Mesenchymal stem cell (in vitro differentiated cells and primary cell): ENCODE data around the gene TRAPPC6A.
A peak's percentile ranks its signal among the peaks of the same experiment; 100 is the strongest.

Experiments
- DNase-seq: peaks from one replicate; pipeline ENCODE4 v3.0.0-alpha.2; 2013
- H2AFZ ChIP-seq: one replicate; pipeline ENCODE4 v1.6.1; 2013; ENCODE audit warnings: low read depth, mild to moderate bottlenecking, control low read depth, inconsistent platforms, low read length, moderate library complexity
- H2AK5ac ChIP-seq: 2 replicates; pipeline ENCODE4 v1.6.1; 2013; ENCODE audit warnings: low read length, moderate library complexity, mild to moderate bottlenecking, inconsistent platforms; ENCODE audit not compliant: severe bottlenecking
- H2BK120ac ChIP-seq: one replicate; pipeline ENCODE4 v1.6.1; 2013; ENCODE audit warnings: low read depth, mild to moderate bottlenecking, inconsistent platforms, low read length, moderate library complexity
- H2BK12ac ChIP-seq, 2 experiments: one replicate each; pipeline ENCODE4 v1.6.1; 2013; ENCODE audit warnings: inconsistent platforms in 2 of 2, low read length in 2 of 2, mild to moderate bottlenecking in 2 of 2, moderate library complexity in 2 of 2, control low read depth in 1 of 2
- H2BK15ac ChIP-seq: one replicate; pipeline ENCODE4 v1.6.1; 2013; ENCODE audit warnings: mild to moderate bottlenecking, low read depth, inconsistent platforms; ENCODE audit not compliant: poor library complexity, severe bottlenecking
- H2BK5ac ChIP-seq: 2 replicates; pipeline ENCODE4 v1.6.1; 2013; ENCODE audit warnings: low read depth, mild to moderate bottlenecking, low read length, control low read depth, inconsistent platforms; ENCODE audit not compliant: poor library complexity, severe bottlenecking
- H3K14ac ChIP-seq, 2 experiments: one replicate each; pipeline ENCODE4 v1.6.1; 2013; ENCODE audit warnings: inconsistent platforms in 2 of 2, low read length in 2 of 2, control low read depth in 1 of 2, mild to moderate bottlenecking in 1 of 2, moderate library complexity in 1 of 2
- H3K18ac ChIP-seq, 2 experiments: one replicate each; pipeline ENCODE4 v1.6.1; 2013; ENCODE audit warnings: inconsistent platforms in 2 of 2, low read length in 2 of 2, control low read depth in 1 of 2, low read depth in 1 of 2, mild to moderate bottlenecking in 1 of 2
- H3K23ac ChIP-seq, 2 experiments: one replicate each; pipeline ENCODE4 v1.6.1; 2013; ENCODE audit warnings: inconsistent platforms in 2 of 2, low read length in 2 of 2, mild to moderate bottlenecking in 2 of 2, moderate library complexity in 2 of 2, control low read depth in 1 of 2
- H3K27ac ChIP-seq: 2 replicates; pipeline ENCODE4 v1.5.1; 2013; ENCODE audit warnings: mild to moderate bottlenecking, moderate library complexity, low read length, control low read depth, inconsistent platforms; ENCODE audit not compliant: poor library complexity, severe bottlenecking
- H3K27me3 ChIP-seq, 2 experiments: 2 replicates each; pipeline versions ENCODE4 v1.6.1 to v1.7.0; 2013; ENCODE audit warnings: low read length in 2 of 2, mild to moderate bottlenecking in 2 of 2, moderate library complexity in 2 of 2, control low read depth in 1 of 2, inconsistent platforms in 1 of 2; ENCODE audit not compliant: control insufficient read depth in 1 of 2, insufficient read depth in 1 of 2
- H3K36me3 ChIP-seq, 2 experiments: 2 replicates each; pipeline versions ENCODE4 v1.6.1 to v1.7.0; 2013; ENCODE audit warnings: low read length in 2 of 2, control low read depth in 1 of 2, inconsistent platforms in 1 of 2, low read depth in 1 of 2, mild to moderate bottlenecking in 1 of 2; ENCODE audit not compliant: insufficient read depth in 2 of 2, control insufficient read depth in 1 of 2
- H3K4ac ChIP-seq, 2 experiments: one replicate each; pipeline ENCODE4 v1.6.1; 2013; ENCODE audit warnings: inconsistent platforms in 2 of 2, low read length in 2 of 2, mild to moderate bottlenecking in 2 of 2, moderate library complexity in 2 of 2, control low read depth in 1 of 2, low read depth in 1 of 2
- H3K4me1 ChIP-seq: 2 replicates; pipeline ENCODE4 v1.6.1; 2013; ENCODE audit warnings: low read depth, low read length, control low read depth; ENCODE audit not compliant: control insufficient read depth, insufficient read depth
- H3K4me2 ChIP-seq: 2 replicates; pipeline ENCODE4 v1.6.1; 2013; ENCODE audit warnings: low read length, mild to moderate bottlenecking, inconsistent platforms; ENCODE audit not compliant: poor library complexity, severe bottlenecking
- H3K4me3 ChIP-seq, 2 experiments: 2 replicates each; pipeline versions ENCODE4 v1.5.1 to v1.7.0; 2013; ENCODE audit warnings: low read length in 2 of 2, mild to moderate bottlenecking in 2 of 2, control low read depth in 1 of 2, low read depth in 1 of 2; ENCODE audit not compliant: insufficient read depth in 1 of 2
- H3K79me1 ChIP-seq: replicated peaks from 2 replicates; pipeline ENCODE4 v1.6.1; 2013; ENCODE audit warnings: mild to moderate bottlenecking, control low read depth, low read length, inconsistent platforms; ENCODE audit not compliant: poor library complexity, severe bottlenecking
- H3K9ac ChIP-seq: 2 replicates; pipeline ENCODE4 v1.7.0; 2013; ENCODE audit warnings: mild to moderate bottlenecking, low read length, moderate library complexity
- H3K9me3 ChIP-seq: 2 replicates; pipeline ENCODE4 v1.7.0; 2013; ENCODE audit warnings: mild to moderate bottlenecking, low read length; ENCODE audit not compliant: control insufficient read depth
- H4K8ac ChIP-seq: one replicate; pipeline ENCODE4 v1.6.1; 2013; ENCODE audit warnings: inconsistent platforms, mild to moderate bottlenecking, low read length, moderate library complexity
- H4K91ac ChIP-seq: one replicate; pipeline ENCODE4 v1.6.1; 2013; ENCODE audit warnings: mild to moderate bottlenecking, low read length, inconsistent platforms
- WGBS: methylation state at CpG from one replicate; pipeline ENCODE4 v1.1.7; 2013; ENCODE audit warnings: mixed read lengths; 5-methylcytosine and 5-hydroxymethylcytosine counted together

TRAPPC6A gene

GRCh38 chr19:45142016-45142725, 35.9 kb downstream of the TRAPPC6A start:
- Histone ChIP-seq H3K23ac (no peak overlapping the region), H4K8ac (no peak overlapping the region), H3K4me3 (no peak overlapping the region), H3K4me1 (peaks cover 4% of the 10 kb centered on the region), H3K9me3 (no peaks in the 10 kb centered on the region), H2AK5ac (no peak overlapping the region), H3K27me3 (no peaks in the 10 kb centered on the region), H2BK120ac (no peak overlapping the region), H4K91ac (no peak overlapping the region), H3K18ac (no peak overlapping the region), H3K9ac (no peak overlapping the region), H3K36me3 (peaks cover 44 to 75% of the 10 kb centered on the region in 2 experiments), H3K4ac (no peak overlapping the region), H2AFZ (no peak overlapping the region), H3K4me2 (no peak overlapping the region), H2BK15ac (no peak overlapping the region), H3K79me1 (peaks cover 48% of the 10 kb centered on the region), H3K14ac (no peak overlapping the region), H2BK5ac (no peak overlapping the region), H3K27ac (no peak overlapping the region), H2BK12ac (no peak overlapping the region)
- no peak for DNase-seq
- WGBS: 97% methylated on average over 33 of the region's 33 CpGs

DNA sequence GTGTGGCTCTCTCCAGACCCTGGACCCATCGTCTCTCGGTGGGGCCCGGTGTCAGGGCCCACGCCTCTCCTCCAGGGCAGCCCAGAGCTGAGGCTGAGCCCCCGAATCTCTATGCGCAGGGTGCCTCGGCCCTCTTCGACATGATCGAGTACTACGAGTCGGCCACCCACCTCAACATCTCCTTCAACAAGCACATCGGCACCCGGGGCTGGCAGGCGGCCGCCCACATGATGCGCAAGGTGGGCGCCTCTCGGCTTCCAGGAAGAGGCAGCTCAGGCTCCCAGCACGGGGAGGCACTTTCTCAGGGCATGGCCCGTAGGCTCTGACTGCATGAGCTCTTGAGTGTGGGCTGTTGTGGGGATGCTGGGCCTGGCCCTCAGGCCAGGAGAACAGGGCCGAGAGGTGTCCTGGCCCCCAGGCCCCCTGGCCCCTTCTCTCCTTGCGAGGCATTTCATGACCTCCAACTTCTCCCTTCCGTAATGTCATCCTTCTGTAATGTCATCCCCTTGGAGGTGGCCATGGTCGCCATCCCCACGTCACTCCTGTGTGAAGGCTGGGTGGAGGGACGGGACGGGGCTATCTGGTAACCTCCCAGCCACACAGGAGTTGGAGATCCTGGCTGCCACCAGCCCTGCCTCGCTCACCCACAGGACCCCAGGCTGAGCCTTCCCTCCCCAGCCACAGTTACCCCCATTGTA, 36.7 kb downstream of the TRAPPC6A start:
- Histone ChIP-seq H3K9me3 (no peaks in the 10 kb centered on the region), H3K79me1 (peaks cover 53% of the 10 kb centered on the region), H2BK5ac (no peak overlapping the region), H2BK120ac (no peak overlapping the region), H3K4me2 (no peak overlapping the region), H3K4me3 (peak overlapping the region in 1 of 2 experiments; percentile 18), H3K27ac (no peak overlapping the region), H2AFZ (no peak overlapping the region), H3K4ac (no peak overlapping the region), H3K23ac (no peak overlapping the region), H3K18ac (no peak overlapping the region), H3K27me3 (no peaks in the 10 kb centered on the region), H4K91ac (no peak overlapping the region), H2BK15ac (no peak overlapping the region), H3K4me1 (peaks cover 9% of the 10 kb centered on the region), H4K8ac (no peak overlapping the region), H2AK5ac (no peak overlapping the region), H3K36me3 (peaks cover 38 to 67% of the 10 kb centered on the region in 2 experiments), H3K9ac (no peak overlapping the region), H3K14ac (no peak overlapping the region), H2BK12ac (no peak overlapping the region)
- no peak for DNase-seq
- WGBS: 98% methylated on average over 24 of the region's 28 CpGs

- Histone ChIP-seq H2BK12ac (no peak overlapping the region), H3K4me3 (no peak overlapping the region), H3K36me3 (peaks cover 32 to 59% of the 10 kb centered on the region in 2 experiments), H3K4ac (no peak overlapping the region), H4K8ac (no peak overlapping the region), H3K27me3 (no peaks in the 10 kb centered on the region), H3K9me3 (no peaks in the 10 kb centered on the region), H3K4me1 (peaks cover 10% of the 10 kb centered on the region), H3K27ac (no peak overlapping the region), H2AK5ac (no peak overlapping the region), H2AFZ (no peak overlapping the region), H2BK5ac (no peak overlapping the region), H3K4me2 (no peak overlapping the region), H4K91ac (no peak overlapping the region), H3K14ac (no peak overlapping the region), H3K18ac (no peak overlapping the region), H3K23ac (no peak overlapping the region), H3K9ac (no peak overlapping the region), H2BK120ac (no peak overlapping the region), H2BK15ac (no peak overlapping the region), H3K79me1 (peaks cover 53% of the 10 kb centered on the region)
- no peak for DNase-seq
- WGBS: 98% methylated on average over 11 of the region's 11 CpGs
Observed at GRCh38 chr19:45140533-45140932, 37.5 kb downstream of the TRAPPC6A start.

DNA sequence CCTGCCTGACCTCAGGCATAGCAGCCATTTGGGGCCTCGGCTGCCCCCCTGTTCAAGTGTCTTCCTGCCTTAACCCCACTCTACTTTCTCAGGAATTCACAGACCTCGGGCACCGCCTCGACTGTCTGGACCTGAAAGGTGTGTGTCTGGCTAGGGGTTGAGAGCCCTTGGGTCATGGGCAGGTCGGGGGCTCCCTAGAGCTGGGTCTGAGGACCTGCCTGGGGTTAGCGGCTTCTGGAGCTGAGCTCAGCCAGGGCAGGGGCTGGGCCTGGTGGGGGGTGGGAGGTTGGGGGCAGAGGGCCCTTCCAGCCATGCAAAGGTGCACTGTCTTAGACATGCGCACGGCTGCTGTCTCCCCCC, 37.9 kb downstream of the TRAPPC6A start:
- H2AK5ac ChIP-seq: no peak overlapping the region
- H3K9ac ChIP-seq: no peak overlapping the region
- H3K79me1 ChIP-seq: peaks cover 53% of the 10 kb centered on the region
- no peak overlapping the region for H2BK15ac ChIP-seq
- 92% methylated on average over 8 of the region's 8 CpGs for WGBS
- H3K14ac ChIP-seq: no peak overlapping the region
- no peak overlapping the region for H3K18ac ChIP-seq
- no peak overlapping the region for H2BK5ac ChIP-seq
- no peaks in the 10 kb centered on the region for H3K9me3 ChIP-seq
- no peak overlapping the region for H2BK120ac ChIP-seq
- H4K8ac ChIP-seq: no peak overlapping the region
- H3K4me3 ChIP-seq: no peak overlapping the region
- no peak overlapping the region for H4K91ac ChIP-seq
- H2BK12ac ChIP-seq: no peak overlapping the region
- peaks cover 29 to 58% of the 10 kb centered on the region in 2 experiments for H3K36me3 ChIP-seq
- no peak overlapping the region for H3K4me2 ChIP-seq
- no peak overlapping the region for H3K23ac ChIP-seq
- peaks cover 10% of the 10 kb centered on the region for H3K4me1 ChIP-seq
- no peak overlapping the region for H2AFZ ChIP-seq
- DNase-seq: no peak
- H3K27ac ChIP-seq: no peak overlapping the region
- H3K4ac ChIP-seq: no peak overlapping the region
- H3K27me3 ChIP-seq: no peaks in the 10 kb centered on the region
